ENCODE measurements around the gene UST.
"Not testable (repeated sequence)": the region's sequence is repeated elsewhere in the genome, so short reads cannot be mapped to it uniquely, and the experiment has no call there.

Gene UST

DNA sequence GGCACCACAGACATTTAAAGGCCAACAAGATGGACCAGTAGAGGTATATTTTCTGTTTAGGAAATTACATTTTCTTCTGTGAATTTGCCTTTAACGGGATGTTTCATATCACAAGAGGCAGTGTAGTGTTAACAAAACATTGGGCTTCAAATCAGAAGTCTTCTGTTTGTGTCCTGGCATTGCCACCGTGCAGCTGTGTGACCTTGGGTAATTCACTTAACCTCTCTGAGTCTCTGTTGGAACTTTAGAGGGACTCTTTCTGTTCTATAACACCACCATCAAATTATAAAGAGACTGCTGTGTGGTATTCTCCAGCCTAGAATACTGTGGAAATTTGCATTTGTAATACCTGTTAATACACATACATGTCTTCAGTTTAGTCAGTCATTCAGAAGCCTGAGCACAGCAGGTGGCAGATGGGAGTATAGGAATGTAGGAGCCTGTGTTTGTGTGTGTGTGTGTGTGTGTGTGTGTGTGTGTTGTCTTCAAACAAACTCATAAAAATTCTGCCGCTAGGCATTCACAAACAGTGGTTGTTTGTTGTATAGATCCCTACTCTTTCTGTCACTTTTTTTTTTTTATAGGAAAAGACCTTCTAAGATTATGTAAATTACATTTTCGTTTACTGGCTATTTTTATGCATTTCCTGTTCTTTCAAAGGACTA is 22.6 kb downstream of the UST start:
- no peak for DNase-seq

DNA sequence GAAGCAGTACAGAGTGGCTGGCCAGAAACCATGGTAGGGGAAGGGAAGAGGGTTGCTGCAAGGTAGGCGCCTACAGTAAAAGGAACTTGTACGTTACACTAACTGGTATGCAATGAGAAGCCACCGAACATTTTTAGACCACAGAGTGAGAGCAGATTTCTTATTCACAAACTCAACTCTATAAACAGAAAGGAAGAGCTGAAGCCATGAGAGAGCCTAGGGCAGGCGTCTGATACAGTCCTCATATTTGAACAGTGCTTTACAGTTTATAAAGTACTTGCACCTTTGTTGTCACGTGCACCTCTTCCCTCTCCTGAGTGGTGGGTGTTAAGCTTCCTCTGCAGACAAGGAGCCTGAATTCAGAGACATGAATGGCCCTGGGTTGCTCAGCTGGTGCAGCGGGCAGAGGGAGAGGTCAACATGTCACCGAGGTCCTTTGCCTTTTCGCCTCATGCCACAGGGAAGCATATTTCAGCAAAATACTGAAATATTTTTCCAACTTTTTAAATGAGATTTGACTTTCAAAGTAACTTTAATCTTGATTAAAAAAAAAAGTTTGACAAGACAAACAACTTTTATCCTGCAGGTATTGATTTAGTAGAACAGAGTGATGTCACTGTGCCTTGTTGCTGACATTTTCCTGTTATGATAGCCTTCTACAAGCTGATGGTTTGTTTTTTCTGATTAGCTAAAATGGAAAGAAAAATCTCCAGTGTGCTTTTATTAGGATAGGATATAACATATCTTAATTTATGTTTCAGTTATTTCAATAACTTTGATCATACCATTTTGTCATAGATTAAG is 23.8 kb downstream of the UST start:
- no peak for DNase-seq

GRCh38 chr6:148771212-148771601 is 24.4 kb downstream of the UST start:
- no peak for DNase-seq

GRCh38 chr6:148771896-148772554 is 25.2 kb downstream of the UST start:
- DNase-seq: no peak

DNA sequence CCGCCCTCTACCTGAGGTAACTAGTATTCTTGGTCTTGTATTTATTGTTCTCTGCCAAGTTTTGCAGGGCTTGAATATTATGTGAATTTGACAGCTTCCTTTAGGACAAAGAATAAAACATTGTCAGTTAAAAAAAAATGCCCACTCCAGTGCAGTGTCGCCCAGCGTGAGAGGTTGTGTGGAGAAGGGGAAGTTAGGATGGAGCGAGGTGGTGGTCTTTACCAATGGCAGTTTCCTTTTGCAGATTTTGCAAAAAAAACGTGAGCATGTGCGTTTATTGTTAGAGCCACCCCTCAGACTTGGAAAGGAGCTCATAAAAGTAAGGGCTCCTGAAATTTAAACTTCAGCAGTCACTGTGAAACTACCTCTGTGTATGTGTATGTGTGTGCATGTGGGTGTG is 28.3 kb downstream of the UST start:
- no peak for DNase-seq

DNA sequence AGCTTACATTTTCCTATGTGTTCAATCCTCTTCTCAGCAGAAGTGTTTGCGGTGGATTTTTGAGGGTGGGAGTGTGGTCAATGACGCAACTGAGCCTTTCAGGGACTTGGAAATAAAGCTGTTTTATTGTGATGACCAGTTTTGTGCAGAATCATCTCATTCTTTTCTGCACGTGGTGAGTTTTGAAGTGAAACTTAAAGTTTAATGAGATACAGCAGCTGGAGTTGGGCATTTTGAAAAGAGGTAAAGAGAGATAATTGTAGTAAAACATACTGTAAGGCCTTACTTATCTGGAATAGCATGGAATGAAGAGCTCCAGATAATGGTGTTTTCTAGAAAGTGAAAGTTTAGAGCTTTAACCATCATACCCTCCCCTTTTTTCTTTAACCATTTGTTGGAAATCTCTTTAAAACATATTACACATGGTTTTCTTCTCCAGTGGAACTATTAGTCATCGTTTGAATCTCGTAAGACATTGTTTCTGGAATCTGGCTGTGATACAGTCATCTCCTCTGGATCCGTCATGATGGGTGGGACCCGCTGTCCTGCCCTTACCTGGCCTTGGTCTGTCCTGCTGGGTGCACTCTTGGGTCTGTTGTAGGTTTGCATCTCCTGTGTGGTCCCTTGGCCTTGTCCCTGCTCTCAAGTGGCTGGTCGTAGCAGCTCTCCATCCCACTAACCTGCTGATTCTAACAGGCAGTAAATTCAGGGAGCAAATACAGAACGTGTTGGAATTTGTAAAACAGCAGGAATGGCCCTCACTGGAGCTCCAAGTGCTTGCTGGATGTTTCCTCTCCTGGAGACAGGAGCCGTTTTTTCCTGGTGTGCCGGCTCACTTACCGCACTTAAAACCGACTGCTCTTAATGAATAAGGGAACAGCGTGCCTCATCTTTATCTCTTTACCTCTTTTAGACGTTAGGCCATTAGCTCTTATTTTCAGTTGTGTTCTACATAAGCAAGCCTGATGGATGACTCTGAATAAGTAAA is 29.8 kb downstream of the UST start:
- no peak for DNase-seq

- no peak for DNase-seq
These were observed 32.3 kb downstream of the UST start for GRCh38 chr6:148779142-148779562.

GRCh38 chr6:148780423-148780822 is 33.6 kb downstream of the UST start:
- DNase-seq: not testable (repeated sequence)

DNA sequence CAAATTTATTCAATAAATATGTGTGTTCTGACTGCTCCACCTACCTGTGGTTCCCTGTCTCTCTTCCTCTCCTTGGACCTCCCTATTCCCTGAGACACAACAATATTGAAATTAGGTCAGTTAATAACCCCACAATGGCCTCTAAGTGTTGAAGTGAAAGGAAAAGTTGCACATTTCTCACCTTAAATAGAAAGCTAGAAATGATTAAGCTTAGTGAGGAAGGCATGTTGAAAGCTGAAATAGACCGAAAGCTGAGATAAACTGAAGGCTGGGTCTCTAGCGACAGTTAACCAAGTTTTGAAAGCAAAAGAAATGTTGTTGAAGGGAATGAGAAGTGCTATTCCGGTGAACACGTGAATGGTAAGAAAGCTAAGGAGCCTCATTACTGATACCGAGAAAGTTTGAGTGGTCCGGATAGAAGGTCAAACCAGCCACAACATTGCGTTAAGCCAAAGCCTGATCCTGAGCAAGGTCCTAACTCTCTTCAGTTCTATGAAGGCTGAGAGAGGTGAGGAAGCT is 34.1 kb downstream of the UST start:
- no peak for DNase-seq

DNA sequence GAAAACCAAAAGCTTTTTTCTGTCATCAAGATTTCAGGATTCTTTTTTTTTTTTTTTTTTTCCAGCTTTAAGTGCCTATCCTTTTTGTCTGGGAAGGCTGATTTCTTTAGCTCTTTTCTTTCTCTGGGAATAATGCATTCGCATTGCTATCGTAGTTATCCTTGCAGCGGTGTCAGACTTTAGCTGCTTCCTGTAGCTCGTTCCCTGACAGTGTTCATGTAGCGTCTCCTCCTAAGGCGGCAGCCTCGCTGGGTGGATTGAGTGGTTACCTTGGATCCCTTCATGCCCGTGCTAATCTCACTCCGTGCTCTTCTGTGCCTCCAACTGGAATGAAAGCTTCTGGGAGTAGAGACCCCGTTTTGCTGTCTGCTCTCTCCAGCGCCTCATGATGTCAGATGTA is 43.1 kb downstream of the UST start:
- no peak for DNase-seq

DNA sequence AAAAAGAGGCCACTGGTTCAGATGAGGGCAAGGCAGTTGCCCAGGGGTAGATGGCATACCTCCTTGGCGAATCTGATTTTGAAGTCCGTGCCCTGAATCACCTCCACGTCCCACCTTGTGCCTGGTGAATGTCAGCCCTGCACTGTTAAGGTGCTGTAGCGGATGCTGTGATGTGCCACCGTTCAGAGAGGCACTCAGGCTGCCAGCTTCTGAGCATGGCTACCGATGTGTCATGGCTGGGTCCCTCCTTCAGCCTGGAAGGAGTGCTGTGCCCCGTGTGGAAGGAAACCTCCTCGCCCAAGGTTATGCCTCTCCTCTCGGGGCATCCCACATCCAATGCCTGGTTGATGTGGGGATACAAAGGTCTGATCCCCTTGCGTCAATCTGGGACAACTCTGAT is 43.6 kb downstream of the UST start:
- no peak for DNase-seq

GRCh38 chr6:148790817-148791216 is 44.0 kb downstream of the UST start:
- no peak for DNase-seq

DNA sequence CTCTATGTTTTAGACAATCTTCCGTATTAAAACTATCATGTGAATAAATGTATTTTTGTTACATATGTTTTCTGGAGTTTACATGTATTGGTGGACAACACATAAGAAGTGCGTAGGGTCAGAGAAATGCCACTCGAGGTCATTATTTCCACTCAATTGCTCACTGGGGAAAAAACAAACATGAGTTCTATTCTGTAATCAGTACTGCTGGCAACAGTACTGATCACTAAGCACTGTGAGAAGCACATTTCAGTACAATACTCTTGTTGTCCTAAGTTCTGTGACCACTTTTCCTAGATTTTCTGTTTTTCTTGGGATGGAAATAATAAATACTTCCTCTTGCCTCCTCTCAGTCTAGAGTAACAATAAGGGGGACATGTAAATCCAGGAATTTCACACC is 44.5 kb downstream of the UST start:
- no peak for DNase-seq

DNA sequence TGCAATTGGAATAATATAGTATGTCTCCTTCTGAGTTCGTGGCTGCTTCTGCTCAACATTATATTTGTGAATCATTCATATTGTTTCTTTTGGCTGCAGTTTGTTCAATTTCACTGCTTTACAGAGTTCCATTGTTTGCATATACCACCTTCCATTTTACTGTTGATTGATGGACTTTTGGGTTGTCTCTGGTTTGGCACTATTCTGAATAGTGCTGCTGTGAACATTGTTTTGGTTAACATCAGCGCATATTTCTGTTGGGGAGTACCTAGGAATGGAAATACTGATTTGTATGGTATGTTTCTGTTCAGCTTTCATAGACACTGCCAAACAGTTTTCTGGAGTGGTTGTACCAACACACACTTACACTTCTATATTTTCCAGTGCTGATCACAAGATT is 46.9 kb downstream of the UST start:
- DNase-seq: no peak

GRCh38 chr6:148794797-148795196 is 48.0 kb downstream of the UST start:
- DNase-seq: no peak

GRCh38 chr6:148795563-148795962 is 48.7 kb downstream of the UST start:
- no peak for DNase-seq

DNA sequence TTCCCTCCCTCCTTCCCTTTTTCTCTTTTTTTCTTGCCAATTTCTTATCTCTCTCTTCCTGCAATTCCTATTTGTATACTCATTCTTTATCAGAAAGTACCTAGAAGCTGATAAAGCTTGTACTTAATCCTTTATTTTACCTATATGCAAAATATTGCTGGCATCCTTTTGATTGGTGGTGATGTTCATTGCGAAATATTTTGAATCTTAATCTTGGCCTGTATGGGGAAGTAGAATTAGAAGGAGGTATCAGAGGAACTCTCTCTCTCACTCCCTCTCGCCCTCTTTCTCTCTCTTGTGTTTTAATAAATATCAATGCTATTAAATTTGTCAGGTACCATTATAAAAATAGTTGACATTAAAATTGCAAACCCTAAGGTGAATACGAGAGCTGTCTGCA is 52.8 kb downstream of the UST start:
- no peak for DNase-seq

DNA sequence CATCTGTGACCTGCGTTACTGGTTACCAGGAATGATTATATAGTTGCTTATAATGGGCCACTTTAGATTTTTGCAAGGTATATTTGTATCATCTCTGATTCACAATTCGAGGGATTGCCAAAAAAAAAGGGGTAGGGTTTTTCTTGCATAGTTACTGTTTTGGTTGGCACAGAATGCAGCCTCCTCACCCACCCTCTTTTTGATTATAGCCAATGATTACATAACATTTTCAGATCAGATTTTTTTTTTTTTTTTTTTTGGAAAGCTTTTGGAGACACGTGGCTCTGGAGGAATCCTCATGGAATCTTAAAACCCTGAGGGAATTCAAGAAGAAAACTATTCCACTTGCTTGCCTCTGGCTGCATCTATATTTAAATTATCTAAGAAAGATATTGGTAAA is 53.7 kb downstream of the UST start:
- no peak for DNase-seq

DNA sequence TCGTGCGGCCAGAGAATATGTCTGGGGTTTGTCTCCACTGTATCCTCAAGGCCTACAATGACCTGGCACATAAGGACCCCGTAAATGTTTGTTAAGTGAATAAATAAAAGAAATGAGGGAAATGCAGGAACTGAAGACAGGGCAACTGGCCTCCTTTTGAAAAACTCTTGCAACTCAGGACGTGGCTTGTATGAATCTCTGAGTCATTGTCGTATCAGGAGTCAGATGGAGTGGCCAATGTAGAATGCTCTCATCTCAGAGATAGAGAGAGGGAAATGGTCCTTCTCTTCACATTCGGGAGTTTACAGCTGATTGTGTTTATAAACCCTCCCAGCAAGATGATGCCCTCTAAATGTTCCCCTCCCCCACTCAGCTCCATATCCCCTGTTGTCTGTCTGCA is 57.1 kb downstream of the UST start:
- no peak for DNase-seq

DNA sequence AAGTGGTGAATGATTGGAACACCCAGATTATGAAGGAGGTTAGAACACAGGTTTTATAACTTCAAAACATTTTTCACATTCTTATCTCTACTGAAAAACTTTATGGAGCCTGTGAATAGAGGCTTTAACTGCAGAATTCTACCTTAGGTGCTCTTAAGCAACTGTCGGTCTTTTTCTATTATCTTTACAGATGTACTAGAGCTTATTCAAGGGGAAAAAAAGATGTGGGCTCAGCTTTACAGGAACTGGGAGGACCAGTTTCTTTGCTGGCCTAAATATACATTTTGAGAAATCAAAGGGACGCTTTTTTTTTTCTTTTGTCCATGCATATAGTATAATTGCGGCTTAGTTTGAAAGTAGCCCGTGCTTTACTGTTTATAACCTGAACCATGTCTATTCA is 58.9 kb downstream of the UST start:
- no peak for DNase-seq

DNA sequence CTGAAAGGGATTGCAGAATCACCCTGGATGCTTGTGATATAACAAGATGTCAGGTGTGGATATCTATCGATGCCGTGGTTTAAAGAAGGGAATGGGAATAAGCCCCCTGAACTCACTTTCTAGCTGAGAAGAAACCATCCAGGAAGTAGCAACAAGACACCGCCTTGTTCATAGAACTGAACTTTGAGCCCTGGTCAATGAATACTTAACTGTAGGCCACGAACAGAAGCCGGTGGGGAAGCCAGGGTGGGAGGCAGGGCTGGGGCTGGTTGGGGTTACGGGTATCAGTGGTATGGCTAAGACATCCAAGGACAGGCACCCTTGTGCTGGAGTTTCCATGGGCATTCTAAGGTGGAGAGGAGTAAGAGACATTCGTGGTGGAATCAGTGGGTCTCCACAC is 61.0 kb downstream of the UST start:
- DNase-seq: no peak

GRCh38 chr6:148808786-148809304 is 62.0 kb downstream of the UST start:
- DNase-seq: no peak

Data from stimulated activated CD4-positive, alpha-beta T cell treated with anti-CD3 and anti-CD28 coated beads, Interleukin-4, amount 100 ng/mL, for 24 hours (primary cell).